ENCODE data around the gene FBXW11.

Gene FBXW11

DNA sequence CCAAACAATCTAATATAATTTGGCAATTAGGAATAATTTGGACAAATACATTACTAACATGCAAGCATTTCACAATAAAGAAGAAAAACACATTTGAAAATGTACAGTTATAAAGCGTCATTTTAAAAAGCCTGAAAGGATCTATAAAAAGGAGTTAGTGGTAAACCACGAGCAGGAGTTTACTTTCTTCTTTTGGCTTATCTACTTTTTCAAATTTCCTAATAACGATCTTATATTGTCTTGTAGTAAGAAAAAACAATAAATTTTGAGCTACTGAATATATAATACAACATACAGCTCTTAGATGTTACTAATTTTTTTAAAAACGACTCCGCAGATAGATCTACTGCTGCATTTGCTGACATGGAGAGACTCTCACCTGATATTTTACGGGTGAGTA is 141.0 kb downstream of the FBXW11 start:
- DNase-seq (ENCODE audit: low read depth) = no peak

DNA sequence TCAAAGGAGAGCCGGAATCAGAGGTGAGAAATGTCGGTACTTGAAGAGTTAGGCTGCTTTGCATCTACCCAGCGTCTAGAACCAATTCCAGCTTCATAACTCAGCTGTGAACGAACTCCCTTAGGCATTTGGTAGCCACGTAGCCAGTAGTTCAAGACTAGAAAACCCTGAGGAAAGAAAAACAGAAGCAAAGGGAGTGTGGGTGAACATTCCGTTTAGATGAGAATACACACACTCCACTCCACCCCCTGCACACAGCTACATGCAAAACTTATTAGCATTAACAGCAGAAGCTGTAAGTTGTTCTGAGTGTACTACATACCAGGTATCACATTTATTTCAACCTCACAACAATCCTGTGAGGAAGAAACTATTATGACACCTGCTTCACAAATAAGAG is 142.5 kb downstream of the FBXW11 start:
- no peak for DNase-seq (ENCODE audit: low read depth)

DNA sequence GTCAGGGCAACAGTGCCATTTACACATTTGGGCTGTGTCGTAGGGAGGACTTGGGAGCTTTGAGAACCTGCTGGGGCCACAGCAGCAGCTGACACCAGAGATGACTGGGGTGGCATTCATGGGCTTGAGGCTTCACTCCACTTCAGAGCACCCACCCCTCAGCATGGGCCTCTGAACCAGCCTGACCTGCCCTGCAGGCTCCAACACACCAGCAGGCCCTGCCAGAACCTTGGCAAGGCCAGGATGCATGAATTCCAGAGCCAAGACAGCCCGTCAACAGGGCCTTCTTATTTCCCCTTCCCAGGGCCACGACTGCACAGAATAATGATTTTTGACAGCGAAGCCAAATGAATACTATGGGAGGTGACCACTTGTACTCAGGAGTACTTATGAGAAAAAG is 143.8 kb downstream of the FBXW11 start:
- DNase-seq (ENCODE audit: low read depth) = no peak

DNA sequence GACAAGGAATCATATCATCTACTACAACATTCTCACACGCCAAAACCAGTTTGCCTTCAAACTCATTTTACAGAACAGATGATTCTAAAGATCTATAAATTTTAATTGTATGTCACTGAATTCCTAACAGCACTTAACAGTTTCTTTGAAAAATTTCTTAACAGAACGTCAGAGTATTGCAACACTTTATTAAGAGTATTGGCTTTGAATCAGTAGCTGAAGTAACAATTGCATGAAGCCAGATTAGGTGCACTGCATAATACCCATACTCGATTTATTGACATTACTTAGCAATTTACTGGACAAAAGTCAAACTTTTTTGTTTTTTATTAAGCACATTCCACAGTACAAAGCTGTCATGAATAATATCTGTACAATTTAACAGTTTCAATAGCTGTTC is 145.1 kb downstream of the FBXW11 start:
- no peak for DNase-seq (ENCODE audit: low read depth)

DNA sequence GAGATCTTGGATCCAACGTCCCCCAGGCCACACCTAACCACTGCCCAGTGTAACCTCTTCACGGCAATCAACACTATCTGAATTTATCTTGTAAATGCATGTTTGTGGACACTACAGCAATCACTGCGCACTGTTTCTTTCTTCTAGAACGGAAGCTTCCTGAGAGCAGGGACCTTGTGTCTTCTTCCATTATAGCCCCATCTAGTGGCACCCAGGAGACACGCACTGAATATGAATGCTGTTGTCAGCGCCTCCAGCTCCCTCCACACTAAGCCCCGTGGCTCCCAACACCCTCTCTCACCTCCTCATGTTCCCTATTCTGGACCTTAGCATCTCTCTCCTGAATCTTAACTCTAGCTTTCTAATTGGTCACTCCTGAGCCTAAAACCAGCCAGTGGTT is 148.1 kb downstream of the FBXW11 start:
- DNase-seq (ENCODE audit: low read depth) = no peak

DNA sequence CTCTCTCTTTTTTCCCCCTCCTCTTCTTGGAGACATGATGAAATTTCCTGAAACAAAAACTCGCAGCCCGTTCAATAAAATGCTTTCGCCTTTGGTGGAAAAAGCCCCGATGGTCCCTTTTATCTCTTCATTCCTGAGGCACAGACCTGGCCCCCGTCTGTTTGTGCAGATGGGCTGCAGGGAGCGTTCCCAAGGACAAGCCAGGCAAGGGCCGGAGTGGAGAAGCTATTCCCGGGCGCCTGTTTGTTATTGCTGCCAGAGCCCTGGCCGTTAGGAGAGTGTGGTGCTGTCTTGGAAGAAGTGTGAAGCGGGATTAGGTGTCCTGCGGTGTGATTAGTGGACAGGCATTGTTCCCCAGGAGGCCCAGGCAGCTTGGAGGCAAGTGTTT is 149.0 kb downstream of the FBXW11 start:
- DNase-seq (ENCODE audit: low read depth) = no peak

DNA sequence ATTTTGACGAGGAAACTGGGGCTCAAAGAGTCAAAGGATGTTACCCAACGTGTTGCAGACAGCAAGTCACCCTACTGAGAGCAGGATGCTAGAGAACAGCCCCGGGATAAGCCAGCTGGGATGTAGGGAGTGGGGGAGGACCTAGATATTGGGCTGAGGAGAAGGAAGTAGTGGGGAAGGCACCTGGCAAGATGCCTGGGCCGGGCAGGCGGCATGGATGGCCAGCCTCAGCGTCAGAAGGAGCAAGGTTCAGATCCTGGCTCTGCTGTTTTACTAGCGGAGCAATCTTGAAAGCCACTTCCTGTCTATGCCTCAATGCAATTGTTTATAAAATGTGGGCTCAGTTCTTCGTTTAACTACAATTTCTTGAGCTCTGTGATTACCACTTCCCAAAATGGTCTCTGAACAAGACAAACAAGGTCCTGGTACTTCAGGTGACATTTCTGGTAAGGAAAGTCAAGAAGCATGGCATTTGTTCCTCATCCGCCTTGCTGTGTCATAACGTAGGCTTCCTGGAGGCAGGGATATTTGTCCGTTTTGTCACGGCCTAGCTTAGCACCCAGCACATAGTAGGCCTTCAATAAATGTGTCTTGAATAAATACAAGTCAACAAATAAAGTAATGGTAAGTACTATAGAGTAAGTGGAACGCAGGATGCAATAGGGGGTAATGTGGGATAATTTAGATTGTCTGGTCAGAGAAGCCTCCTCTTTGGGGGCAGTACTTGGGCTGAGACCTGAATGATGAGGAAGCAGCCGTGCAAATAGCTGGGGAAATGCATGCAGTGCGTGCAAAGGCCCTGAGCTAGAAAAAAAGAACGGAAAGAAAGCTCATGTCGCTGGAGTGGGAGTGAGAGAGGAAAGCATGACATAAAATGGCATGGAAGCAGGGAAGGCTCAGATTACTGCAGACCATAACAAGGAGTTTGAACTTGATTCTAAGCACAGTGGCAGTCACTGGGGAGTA is 150.4 kb downstream of the FBXW11 start:
- no peak for DNase-seq (ENCODE audit: low read depth)

DNA sequence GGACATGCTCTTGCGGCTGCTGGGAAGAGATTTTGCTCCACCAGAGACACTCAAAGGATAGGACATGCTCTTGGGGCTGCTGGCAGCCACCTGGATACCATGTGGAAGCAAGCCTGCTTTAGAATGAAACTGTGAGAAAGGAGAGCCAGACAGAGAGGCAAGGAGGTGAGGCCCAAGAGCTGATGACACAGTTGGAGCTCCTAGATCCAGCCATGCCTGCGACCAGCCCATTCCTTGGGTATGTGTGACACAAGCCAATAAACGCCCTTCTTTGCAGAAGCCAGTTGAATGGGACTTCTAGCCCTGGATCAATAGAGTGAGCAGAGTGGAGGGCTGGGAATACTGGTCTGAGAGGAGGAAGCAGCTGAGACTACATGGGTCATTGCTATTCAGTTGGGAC is 151.2 kb downstream of the FBXW11 start:
- DNase-seq (ENCODE audit: low read depth) = no peak

DNA sequence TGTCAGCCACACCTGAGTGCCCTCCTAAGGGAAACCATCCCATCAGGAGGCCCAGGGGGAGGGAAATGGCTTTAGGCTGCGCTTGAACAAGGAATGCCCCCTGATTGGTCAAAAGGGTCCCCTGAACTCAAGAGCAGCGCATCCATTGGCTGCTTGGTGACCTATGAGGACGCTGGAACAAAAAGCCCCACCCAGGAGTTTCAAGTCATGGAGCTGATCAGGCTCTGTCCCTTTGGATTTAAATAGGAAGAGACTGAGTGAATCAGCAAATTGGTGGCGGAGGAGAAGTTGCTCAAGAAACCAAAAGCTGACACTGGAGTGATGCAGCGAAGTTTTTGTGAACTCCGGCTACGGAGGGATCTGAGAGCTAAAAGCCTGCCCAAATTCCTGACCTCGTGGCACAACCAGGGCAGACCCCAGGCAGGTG is 154.2 kb downstream of the FBXW11 start:
- no peak for DNase-seq (ENCODE audit: low read depth)

DNA sequence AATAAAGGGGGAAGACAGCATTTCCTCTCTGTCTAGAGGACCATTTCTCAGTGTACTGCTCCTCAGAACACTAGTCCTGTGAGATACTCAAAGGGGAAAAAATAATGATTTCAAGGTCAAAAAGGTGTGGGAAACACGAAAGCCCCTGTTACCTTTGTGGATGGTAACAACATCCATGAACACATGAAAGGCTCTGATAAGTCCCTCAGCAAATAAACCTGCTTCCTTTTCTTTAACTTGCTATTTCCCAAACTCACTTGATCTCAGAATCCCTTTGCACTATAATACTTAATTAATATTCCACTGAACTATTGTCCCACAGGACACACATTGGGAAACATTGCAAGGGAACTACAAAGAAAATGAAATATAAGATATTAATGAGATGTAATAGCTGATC is 155.2 kb downstream of the FBXW11 start:
- no peak for DNase-seq (ENCODE audit: low read depth)

DNA sequence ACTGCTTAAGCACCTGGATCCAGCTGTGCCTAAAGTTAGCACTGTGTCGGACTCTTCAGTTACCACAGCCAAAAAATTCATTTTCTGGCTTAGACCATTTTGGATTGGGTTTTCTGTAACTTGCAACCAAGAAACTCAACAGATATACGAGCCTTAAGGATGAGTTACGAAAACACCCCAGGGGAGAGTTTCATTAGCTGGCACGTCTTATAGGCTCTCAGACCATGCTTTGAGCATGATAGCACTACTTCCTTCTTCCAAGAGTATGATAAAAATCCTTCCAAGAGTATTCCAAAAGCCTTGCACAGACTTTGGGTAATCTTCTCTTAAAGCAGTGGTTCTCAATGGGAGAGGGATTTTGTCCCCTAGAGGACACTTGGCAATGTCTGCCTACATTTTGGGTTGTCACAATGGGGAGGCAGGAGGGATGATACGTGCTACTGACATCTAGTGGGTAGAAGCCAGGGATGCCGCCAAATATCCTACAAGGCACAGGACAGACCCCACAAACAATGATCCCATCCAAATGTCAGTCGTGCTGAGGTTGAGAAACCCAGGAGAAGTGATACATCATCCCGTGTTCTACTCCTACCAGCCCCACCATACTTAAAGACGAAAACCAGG is 156.0 kb downstream of the FBXW11 start:
- DNase-seq (ENCODE audit: low read depth) = no peak

DNA sequence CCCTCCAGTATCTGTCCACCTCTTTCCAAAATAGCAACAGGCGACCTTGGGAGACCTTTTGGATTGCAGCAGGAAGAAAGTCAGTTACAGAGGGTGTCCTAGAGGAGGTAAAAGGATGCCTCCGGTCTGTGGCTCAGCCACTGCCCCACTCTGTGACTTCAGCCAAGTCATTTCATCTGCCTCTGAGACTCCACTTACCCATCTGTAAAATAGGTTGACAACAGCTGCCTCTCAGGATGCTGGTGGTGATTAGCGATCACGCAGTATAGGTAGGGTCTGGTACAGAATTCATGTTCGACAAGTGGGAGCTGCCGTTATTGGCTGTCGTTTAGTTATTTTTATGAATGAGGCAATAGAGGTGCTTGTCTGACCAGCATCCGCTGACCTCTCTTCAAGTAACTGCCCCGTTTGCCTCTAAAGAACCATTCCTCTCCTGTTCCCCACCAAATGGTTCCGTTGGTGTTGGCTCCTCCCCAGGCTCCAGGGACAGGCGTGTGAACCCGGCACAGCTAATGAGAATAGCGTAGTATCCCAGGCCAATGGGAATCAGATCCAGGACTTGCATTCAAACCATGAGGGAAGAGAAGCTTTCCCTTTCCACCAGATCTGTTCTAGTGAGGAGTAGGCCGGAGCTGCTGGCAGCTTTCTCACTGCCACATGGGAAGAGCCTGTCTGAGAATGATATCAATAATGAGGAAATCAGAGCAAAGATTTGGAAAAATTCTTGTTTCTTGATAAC is 156.7 kb downstream of the FBXW11 start:
- DNase-seq (ENCODE audit: low read depth) = no peak

DNA sequence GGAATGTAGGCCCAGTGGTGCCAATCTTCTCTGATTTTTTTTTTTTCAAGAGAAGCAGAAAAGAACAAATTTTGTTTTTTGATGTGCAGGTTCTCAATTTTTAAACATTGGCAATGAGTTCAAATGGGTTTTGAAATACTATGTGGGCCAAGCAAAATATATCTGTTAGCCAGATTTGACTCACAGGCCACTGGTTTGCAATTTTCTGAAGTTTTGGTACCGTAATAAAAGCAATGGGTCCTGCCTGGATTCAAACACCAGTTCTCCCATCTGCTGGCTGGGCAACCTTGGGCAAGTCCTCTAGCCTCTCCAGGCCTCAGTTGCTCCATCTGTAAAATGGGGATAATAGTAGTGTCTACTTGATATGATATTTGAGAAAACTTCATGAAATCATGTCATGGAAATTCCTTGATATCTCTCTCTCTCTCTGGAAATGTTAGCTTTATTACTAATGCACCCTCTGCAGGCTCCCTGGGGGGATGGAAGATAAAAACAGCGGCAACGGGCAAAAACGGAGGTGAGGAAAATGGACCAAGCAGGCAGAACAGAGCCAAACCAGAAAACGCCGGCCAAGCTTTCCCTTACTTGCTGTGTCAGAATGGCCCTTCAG is 157.4 kb downstream of the FBXW11 start:
- no peak for DNase-seq (ENCODE audit: low read depth)

DNA sequence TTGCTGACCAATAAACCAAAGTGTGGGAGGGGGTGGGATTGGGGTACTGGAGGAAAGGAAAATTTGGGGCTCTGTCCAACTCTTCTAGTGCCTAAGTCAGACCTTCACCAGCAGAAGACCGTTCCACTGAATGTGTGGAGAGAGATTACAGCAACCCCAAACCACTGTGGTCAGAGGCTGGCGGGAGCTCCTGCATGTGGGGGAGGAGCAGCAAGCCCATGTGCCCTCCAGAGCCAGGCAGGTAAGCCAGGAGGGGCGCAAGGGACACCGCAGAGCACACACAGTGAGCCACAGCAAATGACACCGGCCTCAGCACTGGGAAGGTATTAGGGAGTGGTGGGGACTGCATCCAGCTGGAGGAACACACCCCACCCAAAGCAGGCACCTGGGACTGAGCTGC is 158.0 kb downstream of the FBXW11 start:
- no peak for DNase-seq (ENCODE audit: low read depth)

DNA sequence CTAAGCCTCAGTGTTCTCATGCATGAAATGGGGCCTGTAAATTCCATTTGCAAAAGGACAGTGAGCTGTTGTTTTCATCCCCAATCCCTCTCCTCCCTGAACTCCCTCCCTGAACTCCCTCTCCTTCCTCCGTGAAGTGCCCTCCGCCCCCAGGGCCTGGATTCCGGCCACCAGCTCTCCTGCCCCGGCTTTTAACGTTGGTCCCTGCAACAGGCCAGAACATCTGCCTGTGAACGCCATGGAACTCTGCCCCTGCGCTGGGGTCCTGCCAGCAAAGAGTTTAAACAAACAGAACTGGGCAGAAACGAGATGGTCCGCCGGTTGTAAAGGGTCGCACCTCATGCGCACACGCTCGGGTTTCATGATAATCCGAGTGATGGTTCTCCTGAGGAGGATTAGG is 158.4 kb downstream of the FBXW11 start:
- no peak for DNase-seq (ENCODE audit: low read depth)

DNA sequence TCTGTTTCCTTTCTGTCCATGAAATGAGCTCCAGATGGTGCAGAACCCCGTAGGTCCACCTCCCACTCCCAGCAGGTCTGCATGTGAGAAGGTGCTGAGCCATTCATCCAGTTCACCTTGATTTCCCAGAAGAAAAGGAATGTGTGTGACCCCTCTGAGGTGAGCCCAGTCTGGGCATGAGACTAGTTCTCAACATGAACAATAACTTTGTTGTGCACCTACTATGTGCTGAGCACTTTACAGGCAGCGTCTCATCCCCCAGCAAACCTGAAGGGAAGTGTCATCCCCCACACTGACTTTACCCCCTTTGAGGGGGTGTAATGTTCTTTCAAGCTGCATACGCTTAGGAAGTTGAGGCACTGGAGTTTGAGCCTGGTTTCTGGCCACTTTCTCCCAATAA is 159.4 kb downstream of the FBXW11 start:
- DNase-seq (ENCODE audit: low read depth) = no peak

DNA sequence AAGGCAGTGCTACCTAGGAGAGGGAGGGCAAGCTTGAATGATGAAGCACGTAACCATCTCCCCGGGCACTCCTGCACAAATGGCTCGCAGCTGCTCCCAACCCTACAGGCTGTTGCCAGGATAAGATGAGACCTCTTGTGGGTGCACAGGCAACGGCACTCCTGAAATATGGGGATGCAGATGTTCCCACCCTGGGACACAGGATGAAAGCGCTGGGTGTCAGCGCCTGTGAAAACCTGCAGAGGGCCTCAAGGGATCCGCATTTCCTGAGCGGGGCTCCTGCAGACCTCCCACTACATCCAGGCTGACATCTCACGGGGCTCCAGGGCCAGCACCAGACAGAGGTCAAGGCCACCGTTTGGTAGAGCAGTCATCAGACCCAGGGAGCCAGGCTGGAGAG is 160.1 kb downstream of the FBXW11 start:
- no peak for DNase-seq (ENCODE audit: low read depth)

DNA sequence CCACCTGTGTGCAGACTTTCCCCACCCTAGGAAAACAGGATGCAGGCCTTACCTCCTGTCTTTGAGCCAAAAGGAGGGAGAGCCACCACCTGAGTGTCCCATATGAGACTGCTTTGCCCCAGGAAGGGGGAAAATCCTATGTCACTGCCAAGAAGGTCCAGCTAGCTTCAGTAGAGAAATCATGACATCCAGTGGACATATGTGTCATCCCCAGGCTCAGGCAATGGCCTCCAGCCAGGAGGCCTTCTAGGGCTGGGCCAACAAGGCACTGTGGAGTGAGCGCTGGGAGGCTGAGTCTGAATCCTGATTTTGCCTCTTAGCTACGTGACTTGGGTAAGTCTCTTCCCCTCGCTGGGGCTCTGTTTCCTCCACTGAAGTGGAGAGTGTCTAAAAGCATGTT is 160.6 kb downstream of the FBXW11 start:
- DNase-seq (ENCODE audit: low read depth) = no peak

DNA sequence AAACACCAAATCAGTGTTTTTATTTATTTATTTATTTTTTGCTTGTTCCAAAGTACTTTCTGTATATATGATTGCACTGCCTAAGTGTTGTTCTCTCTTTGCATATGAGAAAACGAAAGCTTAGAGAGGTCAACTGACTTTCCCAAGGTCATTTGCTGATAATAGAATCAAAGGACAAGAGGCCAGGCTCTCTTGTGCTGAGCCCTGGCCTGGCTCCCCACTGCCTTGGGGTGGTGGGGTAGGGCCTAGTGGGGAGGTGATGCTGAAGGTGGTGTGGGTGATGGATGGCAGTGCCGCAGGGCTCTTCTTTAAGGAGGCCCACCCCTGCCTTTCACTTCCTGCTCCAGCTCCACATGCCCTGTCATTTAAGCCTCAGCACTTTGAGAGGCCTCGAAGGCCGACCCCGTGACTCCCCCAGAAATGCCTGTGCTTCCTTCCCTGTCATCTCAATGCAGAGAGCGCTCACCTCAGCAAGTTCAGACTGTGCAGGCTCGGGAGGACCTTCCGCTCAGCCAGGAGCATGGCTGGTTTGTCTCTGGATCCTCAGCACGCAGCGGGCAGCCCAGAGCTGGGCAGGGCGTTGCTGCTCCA is 161.3 kb downstream of the FBXW11 start:
- no peak for DNase-seq (ENCODE audit: low read depth)

DNA sequence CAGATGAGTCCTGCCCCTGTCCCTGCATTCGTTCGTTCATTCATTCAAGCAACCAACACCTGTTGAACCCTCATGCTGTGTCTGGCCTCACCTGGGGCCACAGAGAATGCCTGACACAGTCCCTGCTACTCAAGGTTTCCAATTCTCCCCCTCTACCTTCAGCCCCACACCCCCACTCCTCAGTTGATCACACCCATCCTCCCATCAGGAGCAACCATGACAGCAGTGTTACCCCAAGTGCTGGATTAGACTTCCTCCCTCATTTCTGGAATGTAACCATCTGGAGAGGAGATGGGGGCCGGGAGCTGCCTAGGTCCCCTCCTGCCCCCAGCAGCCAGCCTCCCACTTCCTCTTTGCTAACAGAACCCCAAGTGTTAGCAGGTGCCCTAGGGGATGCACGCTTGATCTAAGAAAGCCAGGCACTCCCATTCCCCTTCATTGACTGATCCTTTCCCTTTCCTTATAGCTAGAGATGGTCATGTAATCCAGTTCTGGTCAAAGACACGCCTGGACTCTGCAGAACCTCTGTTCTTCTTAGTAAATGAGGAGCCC is 163.6 kb downstream of the FBXW11 start:
- no peak for DNase-seq (ENCODE audit: low read depth)

DNA sequence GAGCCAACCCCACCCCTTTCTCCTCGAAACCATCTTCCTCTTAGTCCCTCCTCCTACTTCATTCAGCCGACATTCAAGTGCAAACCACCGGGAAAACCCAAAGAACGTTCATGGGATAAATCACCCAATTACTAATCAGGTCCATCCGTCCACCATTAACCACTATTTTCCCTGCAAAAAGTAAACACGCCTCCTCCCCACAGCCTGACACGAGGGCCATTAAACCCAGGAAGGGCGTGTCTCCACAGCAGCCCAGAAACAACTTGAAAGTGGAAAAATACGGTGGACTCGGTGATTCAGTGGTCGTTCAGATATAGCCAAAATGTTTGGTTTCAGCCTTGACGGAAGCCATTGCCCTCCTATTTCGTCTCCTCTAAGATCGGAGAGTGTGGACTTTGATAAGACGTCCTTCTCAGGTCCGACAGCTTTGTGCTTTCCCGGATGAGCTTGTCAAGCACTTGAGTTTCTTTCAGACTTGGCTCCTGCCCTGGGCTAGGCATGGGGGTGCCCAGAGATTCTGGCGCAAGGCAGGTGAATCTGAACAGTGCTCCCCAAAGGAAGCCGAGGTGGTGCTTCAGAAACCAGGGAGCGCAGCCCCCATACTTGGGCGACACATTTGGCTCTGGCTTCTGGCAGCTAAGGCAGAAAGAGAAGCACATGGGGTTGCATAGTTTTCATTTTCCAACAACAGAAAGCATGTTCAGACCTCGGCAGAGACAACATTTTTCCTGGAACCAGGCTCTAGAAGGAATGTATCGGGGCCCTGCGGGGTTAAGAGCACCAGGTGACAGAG is 164.3 kb downstream of the FBXW11 start:
- DNase-seq (ENCODE audit: low read depth) = no peak

Data from stimulated activated CD8-positive, alpha-beta memory T cell treated with anti-CD3 and anti-CD28 coated beads, Interleukin-12 subunit alpha, Interleukin-12 subunit beta, amount 100 ng/mL, for 4 hours (primary cell).